GM23338 (cell line): ENCODE measurements around the gene FAM118B. TPM values are rescaled to one million over a fixed set of nuclear protein-coding genes. Genes with fewer than 3 reads are reported as not detected.

Source experiments
- ATAC-seq: fragments of 200-7000 bp; cut with Tn5 transposase; 3 replicates; pipeline ENCODE4 v1.9.1; 2020
- DNase-seq: peaks from one replicate; pipeline ENCODE4 v3.0.0-alpha.2; 2015; ENCODE audit warnings: low spot score
- H2AFZ ChIP-seq: fragments of 200-600 bp; sonication (generic); 2 replicates; pipeline ENCODE4 v1.8.0; 2016; ENCODE audit warnings: antibody characterized with exemption, mild to moderate bottlenecking, moderate library complexity
- H3F3A ChIP-seq: fragments of 200-600 bp; sonication (generic); replicated peaks from 2 replicates; pipeline ENCODE4 v1.8.0; 2017; ENCODE audit warnings: antibody characterized with exemption, mixed run types, low read depth
- H3K27ac ChIP-seq: fragments of 200-600 bp; sonication (generic); 2 replicates; pipeline ENCODE4 v1.6.1; 2016; ENCODE audit warnings: low read depth
- H3K27me3 ChIP-seq: fragments of 200-600 bp; sonication (generic); 2 replicates; pipeline ENCODE4 v1.8.0; 2016; ENCODE audit warnings: mild to moderate bottlenecking, mixed run types, moderate library complexity; ENCODE audit not compliant: insufficient read depth
- H3K36me3 ChIP-seq: fragments of 200-600 bp; sonication (generic); 2 replicates; pipeline ENCODE4 v1.8.0; 2016; ENCODE audit warnings: mild to moderate bottlenecking; ENCODE audit not compliant: insufficient read depth
- H3K4me1 ChIP-seq: fragments of 200-600 bp; sonication (generic); 2 replicates; pipeline ENCODE4 v1.8.0; 2016; ENCODE audit warnings: mild to moderate bottlenecking, moderate library complexity; ENCODE audit not compliant: insufficient read depth
- H3K4me2 ChIP-seq: fragments of 200-600 bp; sonication (generic); 2 replicates; pipeline ENCODE4 v1.7.1; 2017; ENCODE audit warnings: mixed run types
- H3K4me3 ChIP-seq: fragments of 200-600 bp; sonication (generic); 2 replicates; pipeline ENCODE4 v1.6.1; 2016; ENCODE audit warnings: mixed run types
- H3K79me2 ChIP-seq: fragments of 200-600 bp; sonication (generic); replicated peaks from 2 replicates; pipeline ENCODE4 v1.8.0; 2017; ENCODE audit warnings: mild to moderate bottlenecking; ENCODE audit not compliant: insufficient read depth
- H3K9me2 ChIP-seq: fragments of 200-600 bp; sonication (generic); 2 replicates; pipeline ENCODE4 v1.8.0; 2017; ENCODE audit not compliant: insufficient read depth
- H4K20me1 ChIP-seq: fragments of 200-600 bp; sonication (generic); replicated peaks from 2 replicates; pipeline ENCODE4 v1.8.0; 2017; ENCODE audit warnings: mild to moderate bottlenecking; ENCODE audit not compliant: insufficient read depth
- H3K27ac Mint-ChIP-seq: 2 replicates; pipeline ENCODE4 v1.8.0; 2020; ENCODE audit warnings: inconsistent platforms, mild to moderate bottlenecking, moderate library complexity, mixed read lengths
- H3K27me3 Mint-ChIP-seq: 3 replicates; pipeline ENCODE4 v1.8.0; 2022; ENCODE audit warnings: low read depth, mild to moderate bottlenecking, moderate library complexity, mixed read lengths, inconsistent platforms; ENCODE audit not compliant: insufficient read depth, poor library complexity
- H3K36me3 Mint-ChIP-seq: 3 replicates; pipeline ENCODE4 v1.8.0; 2021; ENCODE audit warnings: low read depth, mild to moderate bottlenecking, inconsistent platforms, moderate library complexity, mixed read lengths
- H3K4me1 Mint-ChIP-seq: 3 replicates; pipeline ENCODE4 v1.8.0; 2020; ENCODE audit warnings: mild to moderate bottlenecking, inconsistent platforms, mixed read lengths
- H3K4me3 Mint-ChIP-seq: 3 replicates; pipeline ENCODE4 v1.8.0; 2021; ENCODE audit warnings: moderate library complexity, mild to moderate bottlenecking, inconsistent platforms, mixed read lengths
- H3K9me3 Mint-ChIP-seq: 3 replicates; pipeline ENCODE4 v1.8.0; 2020; ENCODE audit warnings: moderate library complexity, mild to moderate bottlenecking, inconsistent platforms, mixed read lengths
- CREB1 ChIP-seq: fragments of 250-450 bp; sonication (Bioruptor Pico); IDR thresholded peaks from 2 replicates; pipeline ENCODE4 v1.5.0; 2020; ENCODE audit warnings: low read depth, mild to moderate bottlenecking, moderate library complexity
- EZH2 ChIP-seq: fragments of 200-600 bp; sonication (generic); IDR thresholded peaks from one replicate; pipeline ENCODE4 v1.8.0; 2017; ENCODE audit warnings: antibody characterized with exemption, mild to moderate bottlenecking, low read depth; ENCODE audit not compliant: unreplicated experiment
- EZH2phosphoT487 ChIP-seq: fragments of 200-600 bp; sonication (generic); IDR thresholded peaks from one replicate; pipeline ENCODE4 v1.8.1; 2018; ENCODE audit warnings: antibody characterized with exemption; ENCODE audit not compliant: unreplicated experiment
- JUNB ChIP-seq: IDR thresholded peaks from one replicate; pipeline ENCODE4 v1.6.1; 2016; ENCODE audit warnings: antibody characterized with exemption; ENCODE audit not compliant: unreplicated experiment
- NANOG ChIP-seq: IDR thresholded peaks from 2 replicates; pipeline ENCODE4 v1.6.1; 2016; ENCODE audit warnings: antibody characterized with exemption, borderline replicate concordance
- POLR2AphosphoS5 ChIP-seq: IDR thresholded peaks from 2 replicates; pipeline ENCODE4 v1.6.1; 2016; ENCODE audit warnings: antibody characterized with exemption, low read depth
- STAT1 ChIP-seq: IDR thresholded peaks from one replicate; pipeline ENCODE4 v1.6.1; 2016; ENCODE audit warnings: antibody characterized with exemption; ENCODE audit not compliant: unreplicated experiment
- ZNF114 ChIP-seq: fragments of 250-450 bp; sonication (Bioruptor Pico); IDR thresholded peaks from 2 replicates; pipeline ENCODE4 v1.5.0; 2020; ENCODE audit warnings: mild to moderate bottlenecking, moderate library complexity
- ZNF331 ChIP-seq: fragments of 250-450 bp; sonication (Bioruptor Pico); IDR thresholded peaks from 2 replicates; pipeline ENCODE4 v1.5.0; 2020; ENCODE audit warnings: low read depth, mild to moderate bottlenecking, moderate library complexity
- polyA plus RNA-seq: library from polyadenylated mRNA; unstranded; fragments of >200 nt; fragmentation: Nextera tagmentation; extraction: Ambion mirVana; gene quantifications from 2 replicates; pipeline ENCODE4 v1.2.1, GENCODE V29; 2016
- total RNA-seq: library from RNA; depleted of rRNA; stranded (reverse); fragments of >200 nt; shearing (Covaris generic); gene quantifications from 2 replicates; pipeline ENCODE4 v1.2.3, GENCODE V29; 2014
- TF ChIP-seq, protein P1 (sequence below): IDR thresholded peaks from one replicate; pipeline ENCODE4 v1.6.1; 2018; ENCODE audit warnings: antibody characterized with exemption; ENCODE audit not compliant: unreplicated experiment
- TF ChIP-seq, protein P2 (sequence below): IDR thresholded peaks from 2 replicates; pipeline ENCODE4 v1.6.1; 2016; ENCODE audit warnings: antibody characterized with exemption
- TF ChIP-seq, protein P3 (sequence below), 2 experiments: fragments of 200-600 bp in 1 of 2; sonication (generic) in 1 of 2; conservative IDR thresholded peaks; 2 replicates each; pipeline versions ENCODE4 v1.5.1 to v1.6.1; 2016 to 2017; ENCODE audit warnings: antibody characterized with exemption in 2 of 2, low read depth in 2 of 2, mild to moderate bottlenecking in 2 of 2, moderate library complexity in 1 of 2

The FAM118B gene
- total and polyA plus RNA-seq, 2 experiments from 2014 or later, result 33.7 to 43.4 TPM

DNA sequence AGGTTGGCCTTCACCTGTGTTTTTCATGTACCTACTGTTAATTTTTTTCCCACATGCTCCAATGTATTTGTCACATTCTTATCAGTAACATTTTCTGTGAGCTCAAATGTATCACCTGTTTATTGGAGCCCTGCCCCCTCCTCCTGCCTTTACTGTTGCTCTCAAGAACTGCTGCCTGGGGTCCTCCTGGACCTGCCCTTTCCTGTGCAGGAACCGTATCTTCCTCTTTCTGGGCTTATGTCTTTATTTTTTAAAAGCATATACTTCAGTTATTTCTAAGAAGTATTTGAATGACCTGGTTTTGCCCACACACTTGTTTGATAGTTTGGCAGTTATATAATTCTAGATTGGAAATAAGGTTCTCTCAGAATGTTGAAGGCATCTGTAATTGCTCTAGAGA lies 5.9 kb downstream of the FAM118B start:
- H3K79me2 ChIP-seq, result peaks cover 100% of the 10 kb centered on the region

DNA sequence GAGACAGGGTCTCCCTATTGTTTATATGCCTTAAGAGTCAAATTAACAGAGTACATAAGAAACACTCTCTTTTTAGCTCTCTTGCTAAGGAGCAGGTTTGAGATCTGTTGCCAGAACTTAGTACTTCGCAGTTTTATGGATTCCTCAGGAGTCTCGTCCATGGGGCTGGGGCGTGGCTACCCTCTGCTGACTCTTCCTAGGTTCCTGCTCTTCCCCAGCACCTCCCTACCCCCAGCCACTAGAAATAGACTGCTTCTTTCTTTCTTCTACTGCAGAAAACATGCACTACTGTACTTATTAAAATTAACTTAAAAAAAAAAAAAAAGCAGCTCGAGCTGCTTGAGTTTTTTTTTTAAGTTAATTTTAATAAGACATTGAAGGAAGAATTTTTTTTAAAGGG lies 8.0 kb downstream of the FAM118B start:
- no peak overlapping the region for H3K4me3 Mint-ChIP-seq
- TF ChIP-seq EZH2phosphoT487 (no peak), CREB1 (CRISPR knock-in tag) (no peak), NANOG (no peak), POLR2AphosphoS5 (no peak), JUNB (no peak), STAT1 (no peak), EZH2 (no peak), ZNF114 (CRISPR knock-in tag) (no peak), ZNF331 (CRISPR knock-in tag) (no peak)
- TF ChIP-seq, protein P1, sequence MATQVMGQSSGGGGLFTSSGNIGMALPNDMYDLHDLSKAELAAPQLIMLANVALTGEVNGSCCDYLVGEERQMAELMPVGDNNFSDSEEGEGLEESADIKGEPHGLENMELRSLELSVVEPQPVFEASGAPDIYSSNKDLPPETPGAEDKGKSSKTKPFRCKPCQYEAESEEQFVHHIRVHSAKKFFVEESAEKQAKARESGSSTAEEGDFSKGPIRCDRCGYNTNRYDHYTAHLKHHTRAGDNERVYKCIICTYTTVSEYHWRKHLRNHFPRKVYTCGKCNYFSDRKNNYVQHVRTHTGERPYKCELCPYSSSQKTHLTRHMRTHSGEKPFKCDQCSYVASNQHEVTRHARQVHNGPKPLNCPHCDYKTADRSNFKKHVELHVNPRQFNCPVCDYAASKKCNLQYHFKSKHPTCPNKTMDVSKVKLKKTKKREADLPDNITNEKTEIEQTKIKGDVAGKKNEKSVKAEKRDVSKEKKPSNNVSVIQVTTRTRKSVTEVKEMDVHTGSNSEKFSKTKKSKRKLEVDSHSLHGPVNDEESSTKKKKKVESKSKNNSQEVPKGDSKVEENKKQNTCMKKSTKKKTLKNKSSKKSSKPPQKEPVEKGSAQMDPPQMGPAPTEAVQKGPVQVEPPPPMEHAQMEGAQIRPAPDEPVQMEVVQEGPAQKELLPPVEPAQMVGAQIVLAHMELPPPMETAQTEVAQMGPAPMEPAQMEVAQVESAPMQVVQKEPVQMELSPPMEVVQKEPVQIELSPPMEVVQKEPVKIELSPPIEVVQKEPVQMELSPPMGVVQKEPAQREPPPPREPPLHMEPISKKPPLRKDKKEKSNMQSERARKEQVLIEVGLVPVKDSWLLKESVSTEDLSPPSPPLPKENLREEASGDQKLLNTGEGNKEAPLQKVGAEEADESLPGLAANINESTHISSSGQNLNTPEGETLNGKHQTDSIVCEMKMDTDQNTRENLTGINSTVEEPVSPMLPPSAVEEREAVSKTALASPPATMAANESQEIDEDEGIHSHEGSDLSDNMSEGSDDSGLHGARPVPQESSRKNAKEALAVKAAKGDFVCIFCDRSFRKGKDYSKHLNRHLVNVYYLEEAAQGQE, result no peak
- TF ChIP-seq, protein P2, sequence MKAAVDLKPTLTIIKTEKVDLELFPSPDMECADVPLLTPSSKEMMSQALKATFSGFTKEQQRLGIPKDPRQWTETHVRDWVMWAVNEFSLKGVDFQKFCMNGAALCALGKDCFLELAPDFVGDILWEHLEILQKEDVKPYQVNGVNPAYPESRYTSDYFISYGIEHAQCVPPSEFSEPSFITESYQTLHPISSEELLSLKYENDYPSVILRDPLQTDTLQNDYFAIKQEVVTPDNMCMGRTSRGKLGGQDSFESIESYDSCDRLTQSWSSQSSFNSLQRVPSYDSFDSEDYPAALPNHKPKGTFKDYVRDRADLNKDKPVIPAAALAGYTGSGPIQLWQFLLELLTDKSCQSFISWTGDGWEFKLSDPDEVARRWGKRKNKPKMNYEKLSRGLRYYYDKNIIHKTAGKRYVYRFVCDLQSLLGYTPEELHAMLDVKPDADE, result no peak
- H3K4me2 ChIP-seq, result no peak overlapping the region
- H3K27ac ChIP-seq, result no peak overlapping the region
- H3K79me2 ChIP-seq, result peaks cover 100% of the 10 kb centered on the region
- no peaks in the 10 kb centered on the region for H3K27me3 Mint-ChIP-seq
- H3K36me3 Mint-ChIP-seq, result peaks cover 9% of the 10 kb centered on the region
- no peaks in the 10 kb centered on the region for H3K9me2 ChIP-seq
- peaks cover 55% of the 10 kb centered on the region for H4K20me1 ChIP-seq
- H3K36me3 ChIP-seq, result peaks cover 3% of the 10 kb centered on the region; the same call in 1 of the 2 replicates
- no peak for ATAC-seq
- H3K27me3 ChIP-seq, result no peaks in the 10 kb centered on the region
- H3K4me1 ChIP-seq, result no peaks in the 10 kb centered on the region
- DNase-seq, result no peak
- H3K27ac Mint-ChIP-seq, result no peak overlapping the region
- peaks cover 4% of the 10 kb centered on the region; the same call in 2 of the 3 replicates for H3K9me3 Mint-ChIP-seq
- H3K4me3 ChIP-seq, result no peak overlapping the region
- H2AFZ ChIP-seq, result no peak overlapping the region
- H3F3A ChIP-seq, result no peaks in the 10 kb centered on the region
- H3K4me1 Mint-ChIP-seq, result no peaks in the 10 kb centered on the region; the same call in 2 of the 3 replicates

More for the DNA sequence above, 5.9 kb downstream of the FAM118B start:
- no peaks in the 10 kb centered on the region for H3K9me3 Mint-ChIP-seq
- Histone ChIP-seq H3K27ac (no peak overlapping the region), H3K4me2 (no peak overlapping the region), H3K36me3 (peaks cover under 1% of the 10 kb centered on the region; the same call in 1 of the 2 replicates), H3K27me3 (no peaks in the 10 kb centered on the region), H2AFZ (no peak overlapping the region), H3F3A (no peaks in the 10 kb centered on the region), H3K4me1 (peaks cover 9% of the 10 kb centered on the region), H3K4me3 (no peak overlapping the region), H3K9me2 (no peaks in the 10 kb centered on the region), H4K20me1 (peaks cover 72% of the 10 kb centered on the region)
- H3K27ac Mint-ChIP-seq, result no peak overlapping the region
- TF ChIP-seq EZH2 (no peak), CREB1 (CRISPR knock-in tag) (no peak), NANOG (no peak), STAT1 (no peak), EZH2phosphoT487 (no peak)
- TF ChIP-seq, protein P2, result no peak
- TF ChIP-seq, protein P3, sequence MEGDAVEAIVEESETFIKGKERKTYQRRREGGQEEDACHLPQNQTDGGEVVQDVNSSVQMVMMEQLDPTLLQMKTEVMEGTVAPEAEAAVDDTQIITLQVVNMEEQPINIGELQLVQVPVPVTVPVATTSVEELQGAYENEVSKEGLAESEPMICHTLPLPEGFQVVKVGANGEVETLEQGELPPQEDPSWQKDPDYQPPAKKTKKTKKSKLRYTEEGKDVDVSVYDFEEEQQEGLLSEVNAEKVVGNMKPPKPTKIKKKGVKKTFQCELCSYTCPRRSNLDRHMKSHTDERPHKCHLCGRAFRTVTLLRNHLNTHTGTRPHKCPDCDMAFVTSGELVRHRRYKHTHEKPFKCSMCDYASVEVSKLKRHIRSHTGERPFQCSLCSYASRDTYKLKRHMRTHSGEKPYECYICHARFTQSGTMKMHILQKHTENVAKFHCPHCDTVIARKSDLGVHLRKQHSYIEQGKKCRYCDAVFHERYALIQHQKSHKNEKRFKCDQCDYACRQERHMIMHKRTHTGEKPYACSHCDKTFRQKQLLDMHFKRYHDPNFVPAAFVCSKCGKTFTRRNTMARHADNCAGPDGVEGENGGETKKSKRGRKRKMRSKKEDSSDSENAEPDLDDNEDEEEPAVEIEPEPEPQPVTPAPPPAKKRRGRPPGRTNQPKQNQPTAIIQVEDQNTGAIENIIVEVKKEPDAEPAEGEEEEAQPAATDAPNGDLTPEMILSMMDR (conservative IDR thresholded peaks at IDR 0.05; ENCODE audit: low read depth in 2 of 2), result no peak
- peaks cover 7% of the 10 kb centered on the region for H3K4me1 Mint-ChIP-seq
- ATAC-seq (no peak), DNase-seq (no peak)
- peaks cover 2% of the 10 kb centered on the region for H3K27me3 Mint-ChIP-seq
- H3K36me3 Mint-ChIP-seq, result peaks cover 3% of the 10 kb centered on the region; the same call in 1 of the 3 replicates
- H3K4me3 Mint-ChIP-seq, result no peak overlapping the region
